ENCODE measurements around the gene B3GALT6.

GRCh38 chr1:1245817-1246576, 14.0 kb downstream of the B3GALT6 start:
- TF ChIP-seq, protein P1, sequence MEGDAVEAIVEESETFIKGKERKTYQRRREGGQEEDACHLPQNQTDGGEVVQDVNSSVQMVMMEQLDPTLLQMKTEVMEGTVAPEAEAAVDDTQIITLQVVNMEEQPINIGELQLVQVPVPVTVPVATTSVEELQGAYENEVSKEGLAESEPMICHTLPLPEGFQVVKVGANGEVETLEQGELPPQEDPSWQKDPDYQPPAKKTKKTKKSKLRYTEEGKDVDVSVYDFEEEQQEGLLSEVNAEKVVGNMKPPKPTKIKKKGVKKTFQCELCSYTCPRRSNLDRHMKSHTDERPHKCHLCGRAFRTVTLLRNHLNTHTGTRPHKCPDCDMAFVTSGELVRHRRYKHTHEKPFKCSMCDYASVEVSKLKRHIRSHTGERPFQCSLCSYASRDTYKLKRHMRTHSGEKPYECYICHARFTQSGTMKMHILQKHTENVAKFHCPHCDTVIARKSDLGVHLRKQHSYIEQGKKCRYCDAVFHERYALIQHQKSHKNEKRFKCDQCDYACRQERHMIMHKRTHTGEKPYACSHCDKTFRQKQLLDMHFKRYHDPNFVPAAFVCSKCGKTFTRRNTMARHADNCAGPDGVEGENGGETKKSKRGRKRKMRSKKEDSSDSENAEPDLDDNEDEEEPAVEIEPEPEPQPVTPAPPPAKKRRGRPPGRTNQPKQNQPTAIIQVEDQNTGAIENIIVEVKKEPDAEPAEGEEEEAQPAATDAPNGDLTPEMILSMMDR (IDR thresholded peaks at IDR 0.05 in 8 of 11, conservative IDR thresholded peaks at IDR 0.05 in 3 of 11) = no peak
- no peak for TF ChIP-seq POLR2AphosphoS5 (IDR thresholded peaks at IDR 0.05)

Measured in spleen (tissue), 7 donors.